GM12892 (cell line): ENCODE data around the gene SPRYD3.
"Not testable (repeated sequence)": the region's sequence is repeated elsewhere in the genome, so short reads cannot be mapped to it uniquely, and the experiment has no call there.

Source experiments
- POLR2A ChIP-seq: IDR thresholded peaks from 2 replicates; pipeline ENCODE4 v1.6.1; 2011; ENCODE audit warnings: low read depth, low read length, control low read depth
- POLR2AphosphoS5 ChIP-seq: IDR thresholded peaks from 2 replicates; pipeline ENCODE4 v1.6.1; 2011; ENCODE audit warnings: low read depth, low read length, control low read depth
- TAF1 ChIP-seq: IDR thresholded peaks from 2 replicates; pipeline ENCODE4 v1.6.1; 2011; ENCODE audit warnings: low read depth, mild to moderate bottlenecking, control low read depth, low read length, borderline replicate concordance

GRCh38 chr12:53027014-53027413 is 52.2 kb downstream of the SPRYD3 start:
- not testable (repeated sequence) for TF ChIP-seq POLR2AphosphoS5, POLR2A, TAF1
